GM04503 (cell line): ENCODE results near the gene DNAJB14.

Experiments
- DNase-seq: peaks from one replicate; pipeline ENCODE4 v3.0.0-alpha.2; 2012; ENCODE audit warnings: low read depth

DNAJB14 gene

GRCh38 chr4:99863804-99864203, 82.6 kb downstream of the DNAJB14 start:
- no peak for DNase-seq

GRCh38 chr4:99861120-99861905, 85.1 kb downstream of the DNAJB14 start:
- DNase-seq, result no peak

- no peak for DNase-seq
Observed at GRCh38 chr4:99860521-99860920, 85.9 kb downstream of the DNAJB14 start.

GRCh38 chr4:99859618-99860017, 86.8 kb downstream of the DNAJB14 start:
- DNase-seq, result no peak

GRCh38 chr4:99857307-99857706, 89.1 kb downstream of the DNAJB14 start:
- no peak for DNase-seq

GRCh38 chr4:99856166-99856565, 90.3 kb downstream of the DNAJB14 start:
- DNase-seq, result no peak

- no peak for DNase-seq
Observed at GRCh38 chr4:99855678-99856077, 90.7 kb downstream of the DNAJB14 start.

GRCh38 chr4:99853999-99854398, 92.4 kb downstream of the DNAJB14 start:
- no peak for DNase-seq

- DNase-seq, result no peak
Observed at GRCh38 chr4:99853190-99853589, 93.2 kb downstream of the DNAJB14 start.

- no peak for DNase-seq
Observed at GRCh38 chr4:99852199-99852749, 94.1 kb downstream of the DNAJB14 start.

- no peak for DNase-seq
Observed at GRCh38 chr4:99848591-99849001, 97.8 kb downstream of the DNAJB14 start.

- DNase-seq, result no peak
Observed at GRCh38 chr4:99847362-99847976, 98.9 kb downstream of the DNAJB14 start.

GRCh38 chr4:99846891-99847290, 99.5 kb downstream of the DNAJB14 start:
- no peak for DNase-seq
